K562 (cell line): ENCODE results near the gene FEV. TPM values are rescaled to one million over a fixed set of nuclear protein-coding genes. Genes with fewer than 3 reads are reported as not detected.

Experiments used
- HINFP ChIP-seq: fragments of 450-650 bp; conservative IDR thresholded peaks from 2 replicates; pipeline ENCODE4 v1.6.1; 2016; ENCODE audit warnings: missing genetic modification characterization, low read depth, mild to moderate bottlenecking, control low read depth, missing compliant biosample characterization
- MBD2 ChIP-seq: sonication (generic); IDR thresholded peaks from 2 replicates; pipeline ENCODE4 v1.6.1; 2016; ENCODE audit warnings: low read depth, borderline replicate concordance
- MGA ChIP-seq: fragments of 450-650 bp; IDR thresholded peaks from 2 replicates; pipeline ENCODE4 v1.6.1; 2016; ENCODE audit warnings: mild to moderate bottlenecking, moderate library complexity
- POLR2AphosphoS5 ChIP-seq: IDR thresholded peaks from 2 replicates; pipeline ENCODE4 v1.6.1; 2011; ENCODE audit warnings: mild to moderate bottlenecking, low read depth, low read length, moderate library complexity; ENCODE audit not compliant: control insufficient read depth, insufficient read depth
- XRCC4 ChIP-seq: IDR thresholded peaks from one replicate; pipeline ENCODE4 v1.6.1; 2011; ENCODE audit not compliant: insufficient read depth, insufficient read length; ENCODE audit errors: extremely low read depth
- ZNF217 ChIP-seq: sonication (generic); formaldehyde crosslinking; IDR thresholded peaks from 2 replicates; pipeline ENCODE4 v1.8.0; 2022; ENCODE audit warnings: mild to moderate bottlenecking, missing genetic modification reagents
- ZZZ3 ChIP-seq: fragments of 450-650 bp; IDR thresholded peaks from 2 replicates; pipeline ENCODE4 v1.6.1; 2016; ENCODE audit warnings: antibody characterized with exemption, mild to moderate bottlenecking, moderate library complexity
- polyA plus RNA-seq, 8 experiments: library from polyadenylated mRNA; depleted of rRNA in 4 of 8; stranded (reverse) in 5 of 8; unstranded in 3 of 8; fragments of >200 nt; fragmentation: Nextera tagmentation in 2 of 8; fragmentation: Illumina TruSeq in 1 of 8; extraction: Ambion mirVana in 2 of 8; extraction: Trizol in 1 of 8; gene quantifications; 2 replicates each; pipeline versions ENCODE4 v1.2.1 to v1.2.3, GENCODE V29; 2011 to 2014; ENCODE audit warnings: inconsistent platforms in 1 of 8, missing spikeins in 1 of 8
- total RNA-seq, 7 experiments: library from RNA; depleted of rRNA in 6 of 7; stranded (reverse); fragments of >200 nt in 6 of 7; fragmentation: Illumina TruSeq in 2 of 7; extraction: Trizol in 2 of 7; gene quantifications; 2 replicates each; pipeline versions ENCODE4 v1.2.1 to v1.2.3, GENCODE V29; 2011 to 2021; ENCODE audit warnings: low replicate concordance in 1 of 7

Gene FEV
- total and polyA plus RNA-seq, 9 of the 15 experiments (the other 6 are each of a cell fraction or from before 2014, with no cell fraction given): 0.08 to 1.6 (median 0.62) TPM; not detected in 1

GRCh38 chr2:218964041-218964771, 20.8 kb downstream of the FEV start (continued):
- TF ChIP-seq MGA: no peak
- TF ChIP-seq POLR2AphosphoS5: no peak
- no peak for TF ChIP-seq ZNF217 (CRISPR knock-in tag)
- no peak for TF ChIP-seq MBD2
- no peak for TF ChIP-seq HINFP (tag)
- no peak for TF ChIP-seq ZZZ3
- TF ChIP-seq XRCC4: no peak
